ENCODE data around the gene KLHL7. TPM values are rescaled to one million over a fixed set of nuclear protein-coding genes. Genes with fewer than 3 reads are reported as not detected.
"Not testable (repeated sequence)": the region's sequence is repeated elsewhere in the genome, so short reads cannot be mapped to it uniquely, and the experiment has no call there.

KLHL7 gene
- total RNA-seq, 1 experiment from 2014 or later = 20.6 TPM

DNA sequence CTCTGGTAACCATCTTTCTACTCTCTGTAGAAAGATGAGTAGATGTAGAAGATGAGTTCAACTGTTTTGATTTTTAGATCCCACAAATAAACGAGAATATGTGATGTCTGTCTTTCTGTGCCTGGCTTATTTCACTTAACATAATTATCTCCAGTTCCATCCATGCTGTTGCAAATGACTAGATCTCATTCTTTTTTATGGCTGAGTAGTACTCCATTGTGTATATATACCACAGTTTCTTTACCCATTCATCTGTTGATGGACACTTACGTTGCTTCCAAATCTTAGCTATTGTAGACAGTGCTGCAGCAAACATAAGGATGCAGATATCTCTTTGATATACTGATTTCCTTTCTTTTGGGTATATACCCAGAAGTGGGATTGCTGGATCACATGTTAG lies 26.2 kb downstream of the KLHL7 start:
- H3K4me3 ChIP-seq (replicated peaks in 1 of 2; ENCODE audit: low read depth in 1 of 2, low read length in 2 of 2); ATAC-seq; H2AFZ ChIP-seq (ENCODE audit: low read depth, low read length, poor library complexity, severe bottlenecking); DNase-seq (ENCODE audit: low read depth, low spot score); H3K79me2 ChIP-seq (ENCODE audit: insufficient read depth, low read length); H3K4me1 ChIP-seq (ENCODE audit: control insufficient read depth in 1 of 2, insufficient read depth in 2 of 2, low read length in 2 of 2); intact Hi-C loops (cut with micrococcal nuclease); H3K27ac ChIP-seq (ENCODE audit: low read depth, low read length); POLR2A ChIA-PET; RAD21 ChIA-PET (ENCODE audit: low non-redundant PET in 1 of 2, low total read pairs in 2 of 2, uncharacterized antibody in 2 of 2, unreplicated experiment in 2 of 2); H3K9me2 ChIP-seq (ENCODE audit: insufficient read depth); H4K20me1 ChIP-seq (ENCODE audit: insufficient read depth); H3K27me3 ChIP-seq (ENCODE audit: insufficient read depth, low read length); BruUV-seq (replicated peaks); H3K4me2 ChIP-seq (ENCODE audit: low read length); H3K9me3 ChIP-seq (ENCODE audit: control insufficient read depth in 1 of 2, insufficient read depth in 1 of 2, low read depth in 1 of 2, low read length in 2 of 2); H3K9ac ChIP-seq (ENCODE audit: low read length); CTCF ChIA-PET; H3K36me3 ChIP-seq (ENCODE audit: control insufficient read depth in 1 of 2, insufficient read depth in 2 of 2, low read length in 2 of 2): not testable (repeated sequence)

DNA sequence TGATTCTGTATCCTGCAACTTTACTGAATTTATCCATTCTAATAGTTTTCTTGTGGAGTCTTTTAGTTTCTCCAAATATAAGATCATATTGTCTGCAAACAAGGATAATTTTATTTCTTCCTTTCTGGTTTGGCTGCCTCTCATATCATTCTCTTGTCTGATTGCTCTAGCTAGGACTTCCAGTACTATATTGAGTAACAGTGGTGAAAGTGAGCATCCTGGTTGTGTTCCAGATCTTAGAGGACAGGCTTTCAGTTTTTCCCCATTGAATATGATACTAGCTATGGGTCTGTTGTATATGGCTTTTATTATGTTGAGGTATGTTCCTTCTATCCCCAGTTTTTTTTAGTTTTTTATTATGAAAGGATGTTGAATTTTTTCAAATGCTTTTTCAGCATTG lies 28.2 kb downstream of the KLHL7 start:
- CTCF ChIA-PET = no interaction called here
- H3K9me2 ChIP-seq (ENCODE audit: insufficient read depth) = no peaks in the 10 kb centered on the region
- no peaks in the 10 kb centered on the region for H3K9me3 ChIP-seq (ENCODE audit: control insufficient read depth in 1 of 2, insufficient read depth in 1 of 2, low read depth in 1 of 2, low read length in 2 of 2)
- no peak overlapping the region for H3K4me2 ChIP-seq (ENCODE audit: low read length)
- H3K79me2 ChIP-seq (ENCODE audit: insufficient read depth, low read length) = no peaks in the 10 kb centered on the region
- ATAC-seq (no peak), DNase-seq (ENCODE audit: low read depth, low spot score) (no peak)
- H2AFZ ChIP-seq (ENCODE audit: low read depth, low read length, poor library complexity, severe bottlenecking) = no peak overlapping the region
- POLR2A ChIA-PET = no interaction called here
- H3K4me1 ChIP-seq (ENCODE audit: control insufficient read depth in 1 of 2, insufficient read depth in 2 of 2, low read length in 2 of 2) = no peaks in the 10 kb centered on the region
- no peaks in the 10 kb centered on the region for H3K36me3 ChIP-seq (ENCODE audit: control insufficient read depth in 1 of 2, insufficient read depth in 2 of 2, low read length in 2 of 2)
- intact Hi-C loops (cut with micrococcal nuclease) = no loop called here
- no peak overlapping the region for H3K9ac ChIP-seq (ENCODE audit: low read length)
- H3K27me3 ChIP-seq (ENCODE audit: insufficient read depth, low read length) = no peaks in the 10 kb centered on the region
- no TSS peak for BruUV-seq (replicated peaks)
- RAD21 ChIA-PET (ENCODE audit: low non-redundant PET in 1 of 2, low total read pairs in 2 of 2, uncharacterized antibody in 2 of 2, unreplicated experiment in 2 of 2) = no interaction called here
- no peak overlapping the region for H3K27ac ChIP-seq (ENCODE audit: low read depth, low read length)
- no peak for TF ChIP-seq FOSL1 (IDR thresholded peaks at IDR 0.05; ENCODE audit: low read depth)
- no peak for TF ChIP-seq ZBTB33 (IDR thresholded peaks at IDR 0.05; ENCODE audit: extremely low read depth, insufficient replicate concordance, low read length)
- H3K4me3 ChIP-seq (replicated peaks in 1 of 2; ENCODE audit: low read depth in 1 of 2, low read length in 2 of 2) = no peak overlapping the region
- no peaks in the 10 kb centered on the region for H4K20me1 ChIP-seq (ENCODE audit: insufficient read depth)

All from HCT116 (cell line).